ENCODE results near the gene ABHD15. TPM values are rescaled to one million over a fixed set of nuclear protein-coding genes. Genes with fewer than 3 reads are reported as not detected.

Gene ABHD15
- polyA plus RNA-seq, 2 of the 4 experiments (the other 2 are of a cell fraction): 13.5 to 15.8 TPM

- no peak for TF ChIP-seq E2F6 (IDR thresholded peaks at IDR 0.05; ENCODE audit: borderline replicate concordance, low read depth)
- no peak for TF ChIP-seq CHD4 (IDR thresholded peaks at IDR 0.05; ENCODE audit: borderline replicate concordance)
- TF ChIP-seq ZFP36 (IDR thresholded peaks at IDR 0.05; ENCODE audit: borderline replicate concordance, partially characterized antibody): no peak
- TF ChIP-seq KDM5A (IDR thresholded peaks at IDR 0.05): no peak
- no peak for TF ChIP-seq USF2 (IDR thresholded peaks at IDR 0.05)
- no peak for TF ChIP-seq ZC3H11A (IDR thresholded peaks at IDR 0.05)
Measured at GRCh38 chr17:29546830-29547229, 20.0 kb downstream of the ABHD15 start (continued).

GRCh38 chr17:29546085-29546484 lies 20.8 kb downstream of the ABHD15 start:
- ATAC-seq: peak; percentile 59 to 80; a peak in 4 of 6 replicates
- FAIRE-seq: peak; percentile 7
- Histone ChIP-seq H3K27ac (no peak overlapping the region), H3K9me3 (no peaks in the 10 kb centered on the region), H3K4me2 (0 out of 3 replicates have a peak overlapping the region, but pooled peaks have one; percentile 12), H3K4me3 (no peak overlapping the region), H3K4me1 (peaks cover 29% of the 10 kb centered on the region)
- TF ChIP-seq NFE2L2 (conservative IDR thresholded peaks at IDR 0.05; ENCODE audit: low read length) (peak; percentile 79), MAFK (IDR thresholded peaks at IDR 0.05; ENCODE audit: partially characterized antibody) (peak; percentile 97), FOSL2 (IDR thresholded peaks at IDR 0.05) (no peak), FOSL2 (CRISPR knock-in tag; IDR thresholded peaks at IDR 0.05) (no peak)
- ChIA-PET POLR2A (no interaction called here), CTCF (interaction anchor here (0.8 to 3.1 kb wide), 5 partner anchors 9 to 194 kb away, joined by 4 to 15 read pairs (median 11); partner anchors contain the start of gene ABHD15)
- 85% methylated on average over 1 of the region's 1 CpG for WGBS (ENCODE audit: missing lambda C conversion rate)
- DNase-seq (ENCODE audit: low read depth in 1 of 2, low spot score in 1 of 2): peak; percentile 34 to 67

GRCh38 chr17:29544066-29544465 lies 22.8 kb downstream of the ABHD15 start:
- no peak overlapping the region for H3K4me3 ChIP-seq
- no peak for TF ChIP-seq NPAS2 (CRISPR knock-in tag; IDR thresholded peaks at IDR 0.05; ENCODE audit: borderline replicate concordance)
- no peak for TF ChIP-seq USF2 (IDR thresholded peaks at IDR 0.05)
- no peak for TF ChIP-seq POLR2AphosphoS2 (conservative IDR thresholded peaks at IDR 0.05; ENCODE audit: low read length)
- TF ChIP-seq JUN (IDR thresholded peaks at IDR 0.05): no peak
- no peak for TF ChIP-seq EHF (CRISPR knock-in tag; IDR thresholded peaks at IDR 0.05)
- TF ChIP-seq HES2 (IDR thresholded peaks at IDR 0.05): no peak
- no peak for TF ChIP-seq CHD4 (IDR thresholded peaks at IDR 0.05; ENCODE audit: borderline replicate concordance)
- TF ChIP-seq CBX2 (IDR thresholded peaks at IDR 0.05; ENCODE audit: borderline replicate concordance, low read depth): no peak
- TF ChIP-seq CEBPB (IDR thresholded peaks at IDR 0.05): no peak
- no peak for TF ChIP-seq ESRRA (IDR thresholded peaks at IDR 0.05; ENCODE audit: borderline replicate concordance, low read length)
- ChIA-PET POLR2A (no interaction called here), CTCF (interaction anchor here (0.7 to 3.1 kb wide), 4 partner anchors 23 to 292 kb away, joined by 4 to 13 read pairs (median 8); partner anchors contain the start of gene ABHD15)
- WGBS (ENCODE audit: missing lambda C conversion rate): 94% methylated on average over 4 of the region's 4 CpGs
- H3K27ac ChIP-seq: no peak overlapping the region
- no peak overlapping the region for H3K4me2 ChIP-seq
- H3K4me1 ChIP-seq: peaks cover 19% of the 10 kb centered on the region
- no peak for DNase-seq (ENCODE audit: low read depth in 1 of 2, low spot score in 1 of 2)
- FAIRE-seq: peak; percentile 28
- no peak for ATAC-seq
- no peaks in the 10 kb centered on the region for H3K9me3 ChIP-seq

GRCh38 chr17:29533976-29534375 lies 32.9 kb downstream of the ABHD15 start:
- FAIRE-seq: no peak
- WGBS (ENCODE audit: missing lambda C conversion rate): 92% methylated on average over 8 of the region's 8 CpGs
- no peak overlapping the region for H3K27ac ChIP-seq

More at GRCh38 chr17:29533976-29534375, 32.9 kb downstream of the ABHD15 start:
- DNase-seq (ENCODE audit: low read depth in 1 of 2, low spot score in 1 of 2) (no peak), ATAC-seq (no peak)
- CTCF ChIA-PET: interaction anchor here (0.7 to 7.7 kb wide), 11 partner anchors 9 to 410 kb away, joined by 3 to 137 read pairs (median 5); partner anchors contain the start of gene ABHD15
- TF ChIP-seq PHF8 (IDR thresholded peaks at IDR 0.05; ENCODE audit: borderline replicate concordance, low read depth) (no peak), MAZ (IDR thresholded peaks at IDR 0.05; ENCODE audit: borderline replicate concordance, low read depth, low read length) (no peak), TFCP2L1 (CRISPR knock-in tag; IDR thresholded peaks at IDR 0.05) (no peak), FOXS1 (CRISPR knock-in tag; IDR thresholded peaks at IDR 0.05) (no peak), GATA3 (IDR thresholded peaks at IDR 0.05; ENCODE audit: borderline replicate concordance) (no peak), ELK1 (IDR thresholded peaks at IDR 0.05; ENCODE audit: low read depth, low read length) (no peak), NR3C1 (IDR thresholded peaks at IDR 0.05) (no peak)
- Histone ChIP-seq H3K4me1 (no peaks in the 10 kb centered on the region), H3K4me2 (no peak overlapping the region), H3K4me3 (no peak overlapping the region), H3K9me3 (no peaks in the 10 kb centered on the region)
- POLR2A ChIA-PET: no interaction called here

Data from A549 (cell line).